ENCODE data around the gene OR8B3.
"Not testable (repeated sequence)": the region's sequence is repeated elsewhere in the genome, so short reads cannot be mapped to it uniquely, and the experiment has no call there.

OR8B3 gene

GRCh38 chr11:124398924-124399323, at the start of gene OR8B3:
TSS of gene OR8B3 (minus strand) at chr11:124399024. CDS start at chr11:124397351, 1,673 bp downstream.
- no peak for DNase-seq

GRCh38 chr11:124446916-124447315, 48.1 kb upstream of the OR8B3 start:
- DNase-seq, result no peak

GRCh38 chr11:124445646-124446150, 46.9 kb upstream of the OR8B3 start, which contains the start of gene OR8B8:
TSS of gene OR8B8 (minus strand) at chr11:124445696. CDS start at chr11:124441085, 4,611 bp downstream.
- no peak for DNase-seq

- DNase-seq, result no peak
Observed at GRCh38 chr11:124442847-124443246, 44.0 kb upstream of the OR8B3 start.

GRCh38 chr11:124442442-124442841, 43.6 kb upstream of the OR8B3 start:
- no peak for DNase-seq

GRCh38 chr11:124441519-124441918, 42.7 kb upstream of the OR8B3 start:
- no peak for DNase-seq

GRCh38 chr11:124441081-124441480, 42.3 kb upstream of the OR8B3 start:
- no peak for DNase-seq

GRCh38 chr11:124440608-124441007, 41.8 kb upstream of the OR8B3 start:
- no peak for DNase-seq

- no peak for DNase-seq
Observed at GRCh38 chr11:124434699-124435098, 35.9 kb upstream of the OR8B3 start.

GRCh38 chr11:124429599-124429998, 30.8 kb upstream of the OR8B3 start:
- no peak for DNase-seq

GRCh38 chr11:124424384-124424921, 25.6 kb upstream of the OR8B3 start, which contains the start of gene OR8B4:
TSS of gene OR8B4 (minus strand) at chr11:124424871. CDS start at chr11:124424871, 0 bp downstream.
- DNase-seq, result no peak

GRCh38 chr11:124421043-124421442, 22.2 kb upstream of the OR8B3 start:
- no peak for DNase-seq

GRCh38 chr11:124415356-124415923, 16.6 kb upstream of the OR8B3 start:
- DNase-seq, result no peak

- DNase-seq, result no peak
Observed at GRCh38 chr11:124409906-124410305, 11.1 kb upstream of the OR8B3 start.

- no peak for DNase-seq
Observed at GRCh38 chr11:124405581-124405980, 6.8 kb upstream of the OR8B3 start.

- not testable (repeated sequence) for DNase-seq
Observed at GRCh38 chr11:124403186-124403585, 4.4 kb upstream of the OR8B3 start.

GRCh38 chr11:124402326-124402922, 3.6 kb upstream of the OR8B3 start:
- DNase-seq, result no peak

- not testable (repeated sequence) for DNase-seq
Observed at GRCh38 chr11:124396847-124397246, 2.0 kb downstream of the OR8B3 start.

GRCh38 chr11:124394408-124394807, 4.4 kb downstream of the OR8B3 start:
- no peak for DNase-seq

GRCh38 chr11:124384399-124384798, 14.4 kb downstream of the OR8B3 start, which contains the start of gene OR8B2:
TSS of gene OR8B2 (minus strand) at chr11:124384499. CDS start at chr11:124383343, 1,156 bp downstream.
- no peak for DNase-seq

GRCh38 chr11:124382857-124383256, 16.0 kb downstream of the OR8B3 start:
- DNase-seq, result not testable (repeated sequence)

- no peak for DNase-seq
Observed at GRCh38 chr11:124380585-124380984, 18.2 kb downstream of the OR8B3 start.

GRCh38 chr11:124376280-124376679, 22.5 kb downstream of the OR8B3 start:
- DNase-seq, result no peak

- DNase-seq, result no peak
Observed at GRCh38 chr11:124359566-124359965, 39.3 kb downstream of the OR8B3 start.

Data from cerebellar nuclear complex (tissue), 1 donor.